Fibroblast of lung (primary cell): ENCODE results near the gene AAMP.

Experiments
- CTCF ChIP-seq, 2 donors: IDR thresholded peaks in 1 of 2; conservative IDR thresholded peaks in 1 of 2; 1 replicate in 1 of 2; 2 replicates in 1 of 2; pipeline ENCODE4 v1.5.1; 2011 to 2012; ENCODE audit warnings: low read length in 2 of 2, control low read depth in 1 of 2, inconsistent platforms in 1 of 2, low read depth in 1 of 2, mild to moderate bottlenecking in 1 of 2
- EZH2 ChIP-seq: IDR thresholded peaks from 2 replicates; pipeline ENCODE4 v1.5.1; 2012; ENCODE audit warnings: low read length, control low read depth, mild to moderate bottlenecking; ENCODE audit errors: missing control alignments

- TF ChIP-seq CTCF (conservative IDR thresholded peaks at IDR 0.05 in 1 of 2, IDR thresholded peaks at IDR 0.05 in 1 of 2; ENCODE audit: low read depth in 1 of 2, low read length in 2 of 2): no peak
- TF ChIP-seq EZH2: no peak
These were observed 37.6 kb upstream of the AAMP start for GRCh38 chr2:218307415-218308090.
